GM19099 (cell line): ENCODE measurements around the gene MRPS21.

Experiments
- POLR2A ChIP-seq: IDR thresholded peaks from 3 replicates; pipeline ENCODE4 v1.6.1; 2011; ENCODE audit warnings: low read depth; ENCODE audit not compliant: insufficient read length; ENCODE audit errors: extremely low read depth

Gene MRPS21

GRCh38 chr1:150311762-150312161 is 18.1 kb downstream of the MRPS21 start:
- TF ChIP-seq POLR2A: no peak

GRCh38 chr1:150320667-150320978 is 27.0 kb downstream of the MRPS21 start:
- no peak for TF ChIP-seq POLR2A

GRCh38 chr1:150321826-150322166 is 28.1 kb downstream of the MRPS21 start:
- TF ChIP-seq POLR2A: no peak

DNA sequence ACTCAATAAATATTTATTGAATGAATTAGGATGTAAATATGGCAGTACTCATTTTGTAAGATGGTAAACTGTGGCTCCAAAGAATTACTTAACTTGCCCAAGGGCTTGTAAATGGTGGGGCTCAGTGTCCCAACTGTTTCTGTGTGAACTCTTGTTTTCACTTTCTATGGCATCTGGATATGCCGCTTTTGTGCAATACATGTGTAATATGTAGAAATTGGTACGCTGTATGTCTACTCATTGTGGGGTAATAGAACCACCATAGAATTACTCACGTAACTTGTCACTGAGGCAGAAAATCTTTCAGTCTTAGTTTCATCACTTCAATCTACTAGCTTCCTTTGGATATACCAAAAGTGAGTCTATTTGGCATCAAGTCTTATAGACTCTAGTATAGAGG is 28.6 kb downstream of the MRPS21 start:
- TF ChIP-seq POLR2A: no peak

DNA sequence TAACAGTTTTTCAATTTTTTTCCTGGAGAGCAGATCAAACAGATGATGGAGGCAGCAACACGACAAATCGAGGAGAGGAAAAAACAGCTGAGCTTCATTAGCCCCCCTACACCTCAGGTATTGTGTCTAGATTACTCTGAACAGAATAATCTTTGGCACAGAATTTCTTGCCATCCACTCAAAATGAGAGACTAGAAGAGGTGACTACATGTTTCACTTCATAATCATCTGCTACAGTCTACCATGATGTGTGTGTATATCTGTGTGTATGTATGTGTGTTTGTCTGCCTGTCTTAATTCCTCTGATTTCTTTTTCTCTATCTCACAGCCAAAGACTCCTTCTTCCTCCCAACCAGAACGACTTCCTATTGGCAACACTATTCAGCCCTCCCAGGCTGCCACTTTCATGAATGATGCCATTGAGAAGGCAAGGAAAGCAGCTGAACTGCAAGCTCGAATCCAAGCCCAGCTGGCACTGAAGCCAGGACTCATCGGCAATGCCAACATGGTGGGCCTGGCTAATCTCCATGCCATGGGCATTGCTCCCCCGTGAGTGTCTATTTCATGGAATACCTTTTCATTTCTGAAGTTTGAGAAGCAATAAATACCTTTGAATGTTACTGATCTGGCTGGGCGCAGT is 39.1 kb downstream of the MRPS21 start:
- TF ChIP-seq POLR2A: no peak

DNA sequence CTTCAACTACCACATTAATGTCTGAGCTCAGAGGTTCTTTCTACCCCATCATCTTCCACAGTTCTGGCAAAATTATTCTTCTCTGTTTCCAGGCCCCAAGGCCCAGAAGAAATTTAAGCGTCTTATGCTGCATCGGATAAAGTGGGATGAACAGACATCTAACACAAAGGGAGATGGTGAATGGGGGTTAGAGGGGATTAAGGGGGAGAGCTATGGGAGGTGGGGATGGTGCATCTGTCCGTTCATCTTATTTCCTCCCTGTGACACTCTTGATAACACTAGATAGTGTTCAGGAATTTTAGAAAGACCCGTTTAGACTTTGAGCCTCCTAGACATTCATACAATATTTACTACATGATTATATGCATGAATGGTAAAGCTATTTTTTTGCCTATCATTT is 52.7 kb downstream of the MRPS21 start:
- no peak for TF ChIP-seq POLR2A

- TF ChIP-seq POLR2A: no peak
Observed at GRCh38 chr1:150352866-150353265, 59.2 kb downstream of the MRPS21 start.
